HG03064 (cell line): ENCODE results near the gene ADSS1.

Experiments used
- ATAC-seq: cut with Tn5 transposase; IDR thresholded peaks from one replicate; pipeline ENCODE4 v1.9.1; 2021; ENCODE audit warnings: low read depth; ENCODE audit not compliant: unreplicated experiment

Gene ADSS1

GRCh38 chr14:104776481-104776880 is 52.5 kb downstream of the ADSS1 start:
- ATAC-seq: no peak

GRCh38 chr14:104776961-104777807 is 53.2 kb downstream of the ADSS1 start:
- ATAC-seq: no peak

DNA sequence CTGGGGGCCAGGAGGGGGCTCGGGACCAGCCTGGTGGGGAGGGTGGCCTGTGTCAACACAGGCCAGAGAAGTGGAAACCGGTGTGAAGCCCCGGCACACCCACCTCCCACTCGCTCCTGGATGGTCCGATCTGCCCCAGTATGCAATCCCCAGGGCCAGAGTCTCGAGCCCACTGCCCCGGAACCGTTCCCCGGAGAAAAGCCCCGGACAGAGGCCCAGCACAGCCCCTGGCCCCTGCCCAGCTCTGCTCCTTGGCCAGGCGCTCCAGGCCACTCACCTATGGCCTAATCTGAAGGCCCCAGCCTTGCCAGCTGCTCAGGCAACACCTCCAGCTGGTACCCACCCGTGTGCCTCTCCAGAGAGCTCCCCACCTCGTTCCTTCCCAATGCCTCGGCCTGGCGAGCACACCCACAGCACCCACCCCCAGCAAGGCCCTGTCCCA is 53.8 kb downstream of the ADSS1 start:
- no peak for ATAC-seq

GRCh38 chr14:104778694-104779331 is 54.8 kb downstream of the ADSS1 start:
- no peak for ATAC-seq

- no peak for ATAC-seq
Observed at GRCh38 chr14:104779776-104780512, 55.9 kb downstream of the ADSS1 start.

DNA sequence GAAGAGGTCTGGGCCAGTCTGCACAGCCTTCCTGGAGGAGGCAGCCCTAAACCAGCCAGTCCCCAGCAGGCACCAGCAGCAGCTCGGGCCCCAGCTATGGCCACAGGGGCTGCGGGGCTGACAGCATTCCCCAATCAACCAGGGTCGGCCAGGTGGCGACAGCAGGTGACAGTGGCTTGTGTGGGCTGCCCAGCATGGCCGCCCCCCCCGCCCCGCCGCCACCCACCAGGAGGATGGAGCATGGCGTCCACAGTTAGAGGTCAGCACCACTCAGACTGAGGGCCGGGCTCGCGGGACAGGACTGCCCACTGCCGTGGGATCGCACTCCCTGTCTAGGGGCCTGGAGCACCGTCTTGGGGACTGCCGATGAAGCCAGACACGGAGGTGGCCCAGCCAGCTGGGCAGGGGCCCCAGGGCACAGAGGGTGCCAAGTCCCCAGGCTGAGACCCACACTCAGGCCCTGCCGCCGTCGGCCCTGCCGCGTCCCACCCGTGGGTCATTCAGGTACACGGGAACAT is 56.5 kb downstream of the ADSS1 start:
- no peak for ATAC-seq

DNA sequence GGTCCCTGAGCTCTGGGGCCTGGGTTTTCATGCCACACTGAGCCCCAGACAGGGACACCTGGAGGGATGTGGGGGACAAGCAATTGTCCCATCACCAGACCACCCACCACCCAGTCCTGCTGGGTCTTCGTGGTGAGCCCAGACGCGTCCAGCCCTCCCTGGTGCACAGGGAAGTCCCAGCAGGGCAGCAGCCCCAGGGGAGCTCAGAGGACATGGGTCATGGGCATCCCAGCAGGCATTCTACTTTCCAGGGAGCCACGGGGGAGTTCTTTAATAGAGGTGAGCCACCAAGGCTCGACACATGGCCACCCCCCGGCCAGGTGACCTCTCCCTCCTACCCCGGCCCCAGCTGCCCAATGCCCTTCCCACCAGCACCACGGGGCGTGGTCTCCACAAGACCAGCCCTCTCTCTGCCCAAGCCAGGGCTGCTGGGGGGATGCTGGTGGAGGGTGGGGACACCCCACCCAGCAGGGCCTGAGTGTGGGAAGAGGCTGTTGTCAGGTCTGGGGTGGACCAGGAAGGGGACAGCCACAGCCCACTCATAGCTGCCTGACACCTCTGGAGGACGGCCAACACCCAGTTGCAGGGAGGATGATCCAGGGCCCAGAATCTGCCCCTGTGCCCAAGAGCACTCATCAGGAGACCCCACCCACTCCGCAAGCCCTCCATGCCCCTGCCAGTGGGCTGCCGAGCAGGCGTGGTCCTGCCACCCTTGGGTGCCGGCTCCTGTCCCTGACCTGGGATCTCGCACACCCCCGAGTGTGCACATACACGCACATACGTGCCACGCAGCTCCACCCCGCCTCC is 57.4 kb downstream of the ADSS1 start:
- no peak for ATAC-seq

DNA sequence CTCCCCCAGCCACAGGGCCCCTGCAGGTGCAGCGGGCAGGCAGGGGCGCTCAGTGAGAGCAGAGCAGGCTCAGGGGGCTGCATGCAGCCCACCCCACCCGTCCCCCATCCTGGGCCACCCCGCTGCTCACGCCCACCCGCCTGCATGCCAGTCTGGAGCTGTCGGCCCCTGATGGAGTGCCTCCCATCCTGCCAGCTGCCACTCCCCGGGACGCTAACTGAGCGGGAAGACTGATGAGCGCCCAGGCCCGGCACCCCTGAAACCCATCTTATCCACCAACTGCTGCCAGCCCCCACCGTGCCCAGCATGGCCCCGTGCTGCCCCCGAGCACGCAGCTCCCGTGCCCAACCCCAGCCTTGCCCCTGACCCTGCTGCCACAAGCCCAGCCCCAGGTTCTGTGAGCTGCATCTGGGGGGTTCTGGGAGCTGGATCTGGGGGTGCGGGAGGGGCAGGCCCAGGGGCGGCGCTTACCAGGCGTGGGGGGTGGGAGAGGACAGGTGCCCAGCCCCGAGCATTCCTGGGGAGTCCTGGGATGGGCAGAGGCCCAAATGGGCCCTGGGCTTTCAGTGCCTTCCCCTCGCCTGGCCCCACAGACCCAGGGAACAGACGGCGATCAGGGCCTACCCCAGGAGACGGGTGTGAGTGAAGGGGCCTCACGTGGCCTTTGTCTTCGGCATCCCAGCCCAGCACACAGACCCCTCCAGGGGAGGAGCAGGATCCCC is 58.2 kb downstream of the ADSS1 start:
- no peak for ATAC-seq

GRCh38 chr14:104782808-104783139 is 58.7 kb downstream of the ADSS1 start:
- ATAC-seq: no peak

DNA sequence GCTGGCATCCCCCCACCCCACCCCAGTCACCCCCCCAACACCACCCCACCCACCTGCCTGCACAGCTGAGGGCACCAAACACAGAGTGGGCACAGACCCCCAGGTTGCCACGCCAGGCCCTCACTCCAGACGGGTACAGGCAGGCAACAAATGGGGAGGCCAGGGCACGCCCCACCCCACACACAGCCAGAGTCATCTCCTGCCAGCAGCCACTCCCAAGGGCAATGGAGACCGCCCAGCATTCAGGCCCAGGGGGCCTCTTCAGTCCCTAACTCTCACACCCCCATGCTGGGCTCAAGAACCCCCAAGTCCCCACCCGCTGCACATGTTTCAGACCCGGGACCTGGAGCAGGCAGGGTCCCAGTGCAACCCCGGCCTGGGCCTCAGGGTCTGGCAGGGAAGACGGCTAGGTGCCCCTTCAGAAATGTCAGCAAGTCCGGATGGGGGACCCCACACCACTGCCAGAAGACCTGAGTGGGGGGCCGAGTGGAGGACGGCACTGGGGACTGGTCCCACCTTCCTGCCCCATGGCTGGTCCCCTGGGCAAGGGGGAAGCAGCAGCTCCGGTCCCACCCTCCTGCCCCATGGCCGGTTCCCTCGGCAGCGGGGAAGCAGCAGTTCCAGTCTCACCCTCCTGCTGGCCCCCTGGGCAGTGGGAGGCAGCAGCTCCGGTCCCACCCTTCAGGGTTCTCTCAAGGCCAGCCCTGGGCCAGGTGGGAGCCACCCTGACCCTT is 59.6 kb downstream of the ADSS1 start:
- no peak for ATAC-seq

- ATAC-seq: no peak
Observed at GRCh38 chr14:104784218-104784568, 60.2 kb downstream of the ADSS1 start.

- no peak for ATAC-seq
Observed at GRCh38 chr14:104784846-104785707, 61.0 kb downstream of the ADSS1 start.

GRCh38 chr14:104785708-104786080 is 61.7 kb downstream of the ADSS1 start:
- ATAC-seq: no peak

GRCh38 chr14:104786091-104786586 is 62.1 kb downstream of the ADSS1 start:
- ATAC-seq: no peak

DNA sequence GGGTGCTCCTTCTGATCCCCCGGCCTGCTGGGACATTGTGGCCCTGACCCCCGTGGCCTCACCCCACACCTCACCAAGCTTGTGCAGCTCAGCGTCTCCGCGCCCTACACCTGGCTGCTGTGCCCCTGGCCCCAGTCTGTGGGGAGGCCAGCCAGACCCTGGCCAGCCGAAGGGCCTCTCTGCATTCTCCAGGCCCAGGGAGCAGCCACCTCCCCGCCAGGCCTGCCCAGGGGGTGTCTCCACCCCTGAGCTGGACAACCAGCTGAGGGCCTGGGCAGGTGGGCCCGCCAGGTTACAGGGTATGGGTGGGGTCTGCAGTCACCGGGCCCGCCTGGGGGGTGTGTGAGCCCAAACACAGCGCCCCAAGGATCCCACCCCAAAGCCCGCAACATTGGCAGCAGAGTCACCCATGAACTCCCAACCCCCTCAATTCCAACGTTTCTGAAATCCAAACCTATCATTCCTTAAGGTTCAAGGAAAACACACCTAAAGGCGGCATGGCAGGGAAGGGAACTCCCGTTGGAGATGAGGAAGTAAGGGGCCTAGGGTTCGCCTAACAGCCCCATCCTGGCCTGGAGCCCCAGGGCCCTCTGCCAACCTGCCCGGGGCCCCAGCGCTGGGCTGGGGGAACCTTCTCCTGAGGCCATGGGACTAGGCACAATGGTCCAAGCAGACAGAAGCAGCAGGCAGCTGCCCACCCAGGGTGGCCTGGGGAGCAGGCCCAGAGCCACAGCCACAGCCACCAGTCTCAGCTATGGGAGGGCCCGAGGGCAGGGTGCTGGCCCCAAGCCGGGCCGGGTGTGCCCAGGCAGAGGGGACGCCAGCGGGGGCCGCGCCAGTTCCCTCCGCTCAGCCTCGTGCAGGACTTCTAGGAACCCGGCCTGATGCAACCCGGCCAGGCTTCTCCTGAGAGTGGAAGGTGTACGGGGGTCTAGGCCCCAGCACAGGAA is 63.0 kb downstream of the ADSS1 start:
- ATAC-seq: no peak

- ATAC-seq: no peak
Observed at GRCh38 chr14:104787736-104788135, 63.7 kb downstream of the ADSS1 start.

DNA sequence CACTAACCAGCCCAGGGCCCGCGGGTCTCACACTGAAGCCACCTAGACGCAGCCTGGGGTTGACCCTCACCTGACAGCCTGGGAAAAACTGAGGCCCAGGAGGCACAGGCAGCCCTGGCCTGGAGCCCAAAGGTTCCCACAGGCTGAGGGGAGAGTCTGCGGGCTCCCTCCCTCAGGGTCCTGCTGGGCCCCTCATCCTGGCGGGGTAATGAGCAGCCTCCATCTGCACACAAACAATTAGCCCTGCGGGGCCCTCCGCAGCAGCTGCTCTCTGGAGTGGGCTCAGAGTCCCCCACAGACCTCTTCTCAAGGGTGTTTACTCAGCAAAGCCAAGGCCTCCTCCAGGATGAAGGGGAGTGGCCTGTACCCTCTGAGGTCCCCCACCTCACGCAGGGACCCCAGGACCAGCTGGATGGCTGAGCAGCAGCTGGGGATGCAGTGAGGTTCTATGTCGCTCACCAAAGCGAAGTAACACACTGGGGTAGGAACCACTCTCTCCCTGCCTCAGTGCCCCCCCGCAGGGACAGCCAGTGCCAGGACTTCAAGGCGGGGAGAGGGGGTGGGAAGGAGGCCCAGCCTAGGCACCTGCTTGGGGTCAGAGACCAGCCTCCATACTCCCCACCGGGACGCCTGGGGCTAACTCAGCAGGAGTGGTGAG is 64.3 kb downstream of the ADSS1 start:
- no peak for ATAC-seq
